ENCODE results near the gene MLPH. TPM values are rescaled to one million over a fixed set of nuclear protein-coding genes. Genes with fewer than 3 reads are reported as not detected.
A peak's percentile ranks its signal among the peaks of the same experiment; 100 is the strongest.

MLPH gene
- total RNA-seq, 4 donors from 2014 or later: 13.3 to 37.9 (median 19.9) TPM

DNA sequence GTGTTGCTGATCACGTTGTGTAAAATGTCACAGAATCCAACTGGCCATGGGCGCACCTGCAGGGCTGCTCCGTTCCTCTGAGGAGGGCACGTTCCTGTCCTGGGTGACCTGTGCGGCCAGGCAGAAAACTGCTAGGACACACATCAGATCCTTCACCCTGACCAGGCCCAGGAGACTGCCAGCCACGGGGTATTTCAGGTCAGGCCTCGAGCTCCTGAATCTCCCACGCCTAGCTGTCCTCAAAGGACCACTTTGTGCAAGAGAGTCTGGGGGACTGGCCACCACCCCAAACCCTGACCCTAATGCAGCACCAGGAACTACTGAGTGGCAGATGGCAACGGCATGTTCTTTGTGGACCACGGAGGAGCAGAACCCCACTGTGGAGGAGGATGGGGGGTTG lies 90.4 kb downstream of the MLPH start:
- WGBS, 2 donors: 84 to 94% methylated on average over 10 of the region's 10 CpGs
- intact Hi-C loops (cut with DNase I; ENCODE audit: low total_unique reads): no loop called here
- no peak for DNase-seq (ENCODE audit: low spot score in 2 of 2)
- no peak for TF ChIP-seq POLR2A (IDR thresholded peaks at IDR 0.05)
- TF ChIP-seq, protein P1, sequence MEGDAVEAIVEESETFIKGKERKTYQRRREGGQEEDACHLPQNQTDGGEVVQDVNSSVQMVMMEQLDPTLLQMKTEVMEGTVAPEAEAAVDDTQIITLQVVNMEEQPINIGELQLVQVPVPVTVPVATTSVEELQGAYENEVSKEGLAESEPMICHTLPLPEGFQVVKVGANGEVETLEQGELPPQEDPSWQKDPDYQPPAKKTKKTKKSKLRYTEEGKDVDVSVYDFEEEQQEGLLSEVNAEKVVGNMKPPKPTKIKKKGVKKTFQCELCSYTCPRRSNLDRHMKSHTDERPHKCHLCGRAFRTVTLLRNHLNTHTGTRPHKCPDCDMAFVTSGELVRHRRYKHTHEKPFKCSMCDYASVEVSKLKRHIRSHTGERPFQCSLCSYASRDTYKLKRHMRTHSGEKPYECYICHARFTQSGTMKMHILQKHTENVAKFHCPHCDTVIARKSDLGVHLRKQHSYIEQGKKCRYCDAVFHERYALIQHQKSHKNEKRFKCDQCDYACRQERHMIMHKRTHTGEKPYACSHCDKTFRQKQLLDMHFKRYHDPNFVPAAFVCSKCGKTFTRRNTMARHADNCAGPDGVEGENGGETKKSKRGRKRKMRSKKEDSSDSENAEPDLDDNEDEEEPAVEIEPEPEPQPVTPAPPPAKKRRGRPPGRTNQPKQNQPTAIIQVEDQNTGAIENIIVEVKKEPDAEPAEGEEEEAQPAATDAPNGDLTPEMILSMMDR (IDR thresholded peaks at IDR 0.05): no peak
- no peak overlapping the region for H3K4me3 ChIP-seq (ENCODE audit: low read depth, poor library complexity, severe bottlenecking)

DNA sequence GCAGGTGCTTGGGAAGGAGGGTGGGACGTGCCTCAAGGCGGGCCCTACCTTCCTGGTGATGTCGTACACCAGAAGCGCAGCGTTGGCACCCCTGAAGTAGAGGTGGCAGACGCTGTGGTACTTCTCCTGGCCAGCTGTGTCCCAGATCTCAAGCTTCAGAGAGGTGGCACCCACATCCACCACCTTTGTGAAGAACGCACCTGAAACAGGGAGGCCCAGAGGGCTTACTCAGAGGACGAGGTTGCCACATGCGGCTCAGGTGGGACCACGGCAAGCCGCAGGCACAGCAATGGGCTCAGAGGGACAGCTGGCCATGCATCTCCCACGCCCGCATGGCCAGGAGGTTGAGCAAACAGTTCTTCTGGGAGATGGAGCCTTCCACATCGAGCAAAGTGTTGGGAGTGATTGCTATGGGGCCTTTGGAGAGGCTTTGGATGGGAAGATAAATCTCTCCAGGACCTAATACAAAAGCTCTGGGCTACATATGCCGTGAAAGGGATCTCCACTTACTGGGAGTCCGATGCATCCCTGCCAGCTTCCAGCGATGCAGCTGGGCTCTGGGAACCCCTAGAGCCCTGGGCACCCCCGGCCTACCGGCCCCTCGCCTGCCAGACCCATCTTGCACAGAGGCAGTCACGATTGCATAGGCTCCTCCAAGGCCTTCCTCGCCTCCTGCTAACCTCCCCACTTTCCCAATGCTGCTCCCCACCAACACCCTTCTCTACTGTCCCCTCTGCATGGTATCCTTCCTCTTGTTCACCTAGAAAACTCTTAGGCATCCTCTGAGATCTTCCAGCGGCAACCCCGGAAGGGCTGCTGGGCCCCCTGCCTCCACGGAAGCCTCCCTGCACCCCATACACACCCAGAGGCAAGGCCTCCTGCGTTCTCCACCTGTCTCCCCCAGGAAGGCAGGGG lies 91.2 kb downstream of the MLPH start:
- WGBS, 2 donors: 95 to 96% methylated on average over 26 of the region's 26 CpGs
- no peak for DNase-seq (ENCODE audit: low spot score in 2 of 2)
- no peak for TF ChIP-seq POLR2A (IDR thresholded peaks at IDR 0.05)
- TF ChIP-seq, protein P1 (IDR thresholded peaks at IDR 0.05): no peak
- H3K4me3 ChIP-seq (ENCODE audit: low read depth, poor library complexity, severe bottlenecking): no peak overlapping the region
- intact Hi-C loops (cut with DNase I; ENCODE audit: low total_unique reads): no loop called here

DNA sequence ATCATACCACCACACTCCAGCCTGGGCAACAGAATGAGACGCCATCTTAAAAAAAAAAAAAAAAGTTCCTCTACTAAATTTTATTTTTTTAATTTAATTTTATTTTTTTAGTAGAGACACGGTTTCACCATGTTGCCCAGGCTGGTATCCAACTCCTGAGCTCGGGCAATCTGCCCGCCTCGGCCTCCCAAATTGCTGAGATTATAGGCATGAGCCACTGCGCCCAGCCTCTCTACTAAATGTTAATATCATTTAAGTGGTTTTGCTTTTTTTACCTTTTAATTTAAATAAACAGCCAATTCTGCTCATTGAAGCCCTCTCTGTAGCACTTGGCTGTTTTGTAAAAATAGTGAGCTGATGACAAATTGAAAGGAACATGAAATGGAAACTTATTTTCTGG lies 94.3 kb downstream of the MLPH start:
- DNase-seq (ENCODE audit: low spot score in 2 of 2): no peak
- 78 to 80% methylated on average over 6 of the region's 6 CpGs for WGBS, 2 donors
- intact Hi-C loops (cut with DNase I; ENCODE audit: low total_unique reads): no loop called here
- TF ChIP-seq, protein P1 (IDR thresholded peaks at IDR 0.05): no peak
- no peak for TF ChIP-seq POLR2A (IDR thresholded peaks at IDR 0.05)
- no peak overlapping the region for H3K4me3 ChIP-seq (ENCODE audit: low read depth, poor library complexity, severe bottlenecking)

DNA sequence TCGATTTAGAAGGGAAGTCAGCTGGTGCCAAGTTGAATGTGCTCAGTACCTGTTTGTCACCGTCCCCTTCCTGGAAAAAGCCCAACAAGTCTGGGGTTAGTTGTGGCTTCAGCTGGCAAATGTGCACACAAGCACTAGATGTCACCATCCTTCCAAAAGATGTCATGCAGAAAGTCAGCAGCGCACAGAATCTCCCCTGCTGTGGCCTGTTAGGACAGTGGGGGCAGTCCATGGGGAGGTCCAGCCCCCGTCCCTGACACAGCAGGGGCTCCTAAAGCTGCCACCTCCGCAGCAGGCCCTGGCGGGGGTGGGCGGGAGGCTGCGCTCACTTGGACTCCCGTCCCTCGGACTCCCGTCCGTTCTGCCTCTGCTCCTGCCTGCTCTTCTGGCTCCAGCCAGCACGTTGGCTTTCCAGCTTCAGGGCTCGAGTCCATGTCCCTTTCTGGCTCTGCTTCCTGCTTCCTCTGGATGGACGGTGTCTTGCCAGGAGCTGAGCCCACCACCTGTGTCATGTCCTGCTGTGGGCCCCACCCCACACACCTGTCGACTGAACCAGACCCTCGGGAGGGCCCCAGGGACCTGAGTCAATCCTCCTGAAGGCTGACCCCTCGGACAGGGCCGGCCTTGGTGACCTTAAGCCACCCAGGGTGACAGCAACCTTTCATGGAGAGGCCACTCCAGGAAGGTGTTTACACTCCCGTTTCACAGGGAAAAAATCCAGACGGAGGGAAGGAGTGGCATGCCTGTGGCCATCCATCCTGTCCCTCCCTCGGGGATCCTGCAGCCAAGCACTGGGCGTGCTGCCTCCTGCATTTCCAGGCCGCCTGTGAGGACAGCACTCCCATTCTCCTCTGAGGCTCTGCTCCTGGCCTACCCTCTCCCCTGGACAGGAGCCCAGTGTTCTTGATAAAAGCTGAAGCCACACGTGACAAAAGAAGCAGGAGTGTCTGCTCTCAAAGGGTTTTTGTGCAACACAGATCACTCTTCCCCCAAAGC lies 95.0 kb downstream of the MLPH start:
- intact Hi-C loops (cut with DNase I; ENCODE audit: low total_unique reads): no loop called here
- H3K4me3 ChIP-seq (ENCODE audit: low read depth, poor library complexity, severe bottlenecking): no peak overlapping the region
- 16 to 28% methylated on average over 23 to 25 of the region's 25 CpGs for WGBS, 2 donors
- TF ChIP-seq, protein P1 (IDR thresholded peaks at IDR 0.05): peak in 1 of 3 donors; percentile 8
- TF ChIP-seq POLR2A (IDR thresholded peaks at IDR 0.05): no peak
- DNase-seq (ENCODE audit: low spot score in 2 of 2): peak in 1 of 2 donors; percentile 70

DNA sequence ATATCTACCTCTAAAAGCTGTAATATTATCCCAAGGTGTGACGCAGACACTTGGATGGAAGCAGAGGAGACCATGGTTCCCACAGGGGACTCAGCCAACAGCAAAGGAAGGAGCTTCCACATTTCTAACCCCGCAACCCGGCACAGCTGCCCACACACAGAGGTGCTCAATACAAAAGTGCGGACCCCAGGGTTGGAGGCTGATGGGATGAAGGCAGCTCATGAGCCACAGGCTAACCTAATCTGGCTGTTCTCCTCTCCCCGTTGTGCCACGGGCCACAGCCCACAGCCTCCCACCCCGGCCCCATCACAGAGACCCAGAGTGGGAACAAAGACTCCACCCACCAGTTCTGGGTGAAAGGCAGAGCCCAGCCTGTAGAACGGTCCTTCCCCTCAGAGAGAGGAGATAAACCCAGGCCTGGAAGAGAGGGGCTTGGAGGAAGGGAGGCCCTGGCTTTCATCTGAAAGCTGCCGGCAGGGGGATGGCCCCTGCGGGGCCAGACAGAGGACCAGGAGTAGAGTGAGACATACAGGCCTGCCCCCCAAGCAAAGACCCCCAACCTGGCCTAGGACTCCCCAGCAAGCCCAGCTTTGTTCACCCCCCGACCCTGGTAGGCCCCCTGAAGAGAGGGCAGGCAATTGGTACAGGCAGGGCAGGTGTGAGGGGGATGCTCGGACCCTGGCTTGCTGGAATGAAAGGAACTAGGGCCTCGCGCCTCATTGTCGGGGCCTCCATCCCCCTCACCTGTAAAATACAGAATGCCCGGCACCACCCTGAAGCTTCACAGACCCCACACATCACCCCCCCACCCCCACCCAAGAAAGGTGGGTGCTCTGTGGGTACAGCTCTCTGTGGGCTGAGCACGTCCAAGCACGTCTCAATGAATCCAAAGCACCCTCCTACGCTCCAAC lies 96.6 kb downstream of the MLPH start:
- intact Hi-C loops (cut with DNase I; ENCODE audit: low total_unique reads): no loop called here
- no peak for TF ChIP-seq POLR2A (IDR thresholded peaks at IDR 0.05)
- TF ChIP-seq, protein P1 (IDR thresholded peaks at IDR 0.05): no peak
- 87% methylated on average over 19 of the region's 19 CpGs for WGBS, 2 donors
- no peak overlapping the region for H3K4me3 ChIP-seq (ENCODE audit: low read depth, poor library complexity, severe bottlenecking)
- DNase-seq (ENCODE audit: low spot score in 2 of 2): no peak

Data from lower leg skin (tissue), 4 donors.